RWPE1 (cell line): ENCODE results near the gene RAB3C.

Experiments used
- CTCF ChIA-PET: fragments of 350-600 bp; sonication (Branson Sonifier 250); formaldehyde crosslinking; extraction: SDS; loops from one replicate; lab custom pipeline; 2021; lab: Yijun Ruan, JAX
- POLR2A ChIA-PET: fragments of 400-600 bp; formaldehyde crosslinking; extraction: SDS; loops from one replicate; lab custom pipeline; 2020; ENCODE audit warnings: antibody characterized with exemption; ENCODE audit not compliant: low non-redundant PET; lab: Yijun Ruan, JAX
- DNase-seq: peaks from one replicate; pipeline ENCODE4 v3.0.0; 2012; ENCODE audit warnings: low spot score
- H3K27ac ChIP-seq: fragments of 450-650 bp; 2 replicates; pipeline ENCODE4 v1.5.1; 2017
- CTCF ChIP-seq: fragments of 450-650 bp; conservative IDR thresholded peaks from 2 replicates; pipeline ENCODE4 v1.5.1; 2017; ENCODE audit warnings: low read depth, mild to moderate bottlenecking

The RAB3C gene

GRCh38 chr5:58767104-58767503, 184.2 kb downstream of the RAB3C start:
- no peak overlapping the region for H3K27ac ChIP-seq
- CTCF ChIA-PET: interaction anchor here (1.2 kb wide), 1 partner anchor 22 kb away, joined by 3 read pairs; no protein-coding TSS in a partner anchor
- POLR2A ChIA-PET: no interaction called here
- DNase-seq: no peak
- no peak for TF ChIP-seq CTCF

DNA sequence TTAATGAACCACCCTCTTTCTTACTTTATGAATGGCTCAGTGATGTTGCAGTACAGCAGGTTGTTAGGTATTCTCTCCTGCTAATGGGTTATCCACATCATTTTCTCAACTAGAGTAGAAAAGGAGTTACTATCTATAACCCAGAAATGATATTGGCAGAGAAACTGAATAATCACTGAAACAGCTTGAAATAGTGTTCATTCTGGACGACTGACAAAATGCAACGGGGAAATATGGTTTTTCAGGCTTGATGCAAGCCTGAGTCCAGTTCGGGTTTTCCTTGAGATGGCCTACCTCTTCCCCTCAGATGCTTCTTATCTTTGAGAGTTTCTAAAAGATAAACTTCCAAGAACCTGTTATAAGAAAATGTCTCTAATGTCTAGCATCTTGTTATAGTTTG, 187.3 kb downstream of the RAB3C start:
- H3K27ac ChIP-seq: no peak overlapping the region
- ChIA-PET CTCF (interaction anchor here (0.6 kb wide), 1 partner anchor 1734 kb away, joined by 3 read pairs; no protein-coding TSS in a partner anchor), POLR2A (no interaction called here)
- DNase-seq: no peak
- no peak for TF ChIP-seq CTCF

DNA sequence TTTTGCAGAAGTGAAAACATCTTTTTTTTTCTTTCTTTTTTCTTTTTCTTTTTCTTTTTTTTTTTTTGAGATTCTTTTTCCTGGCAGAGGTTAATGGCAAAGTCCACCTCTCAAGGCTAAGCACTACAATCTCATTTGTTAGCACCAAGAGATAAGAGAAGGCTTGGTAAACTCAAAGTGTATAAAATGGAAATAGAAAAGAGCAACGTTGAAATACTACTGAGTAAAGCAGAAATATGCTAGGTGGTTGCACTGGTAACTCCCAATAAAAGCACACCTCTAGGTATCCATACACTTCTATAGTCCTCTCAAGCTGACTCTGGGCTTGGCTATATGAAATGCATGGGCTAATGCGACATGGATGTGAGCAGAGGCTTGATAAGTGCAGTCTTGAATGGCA, 188.9 kb downstream of the RAB3C start:
- no peak for DNase-seq
- H3K27ac ChIP-seq: no peak overlapping the region
- CTCF ChIA-PET: no interaction called here
- no peak for TF ChIP-seq CTCF
- POLR2A ChIA-PET: no interaction called here

GRCh38 chr5:58773744-58774441, 191.0 kb downstream of the RAB3C start:
- DNase-seq: no peak
- POLR2A ChIA-PET: no interaction called here
- CTCF ChIA-PET: interaction anchor here (0.8 kb wide), 1 partner anchor 12 kb away, joined by 5 read pairs; no protein-coding TSS in a partner anchor
- no peak for TF ChIP-seq CTCF
- H3K27ac ChIP-seq: no peak overlapping the region

DNA sequence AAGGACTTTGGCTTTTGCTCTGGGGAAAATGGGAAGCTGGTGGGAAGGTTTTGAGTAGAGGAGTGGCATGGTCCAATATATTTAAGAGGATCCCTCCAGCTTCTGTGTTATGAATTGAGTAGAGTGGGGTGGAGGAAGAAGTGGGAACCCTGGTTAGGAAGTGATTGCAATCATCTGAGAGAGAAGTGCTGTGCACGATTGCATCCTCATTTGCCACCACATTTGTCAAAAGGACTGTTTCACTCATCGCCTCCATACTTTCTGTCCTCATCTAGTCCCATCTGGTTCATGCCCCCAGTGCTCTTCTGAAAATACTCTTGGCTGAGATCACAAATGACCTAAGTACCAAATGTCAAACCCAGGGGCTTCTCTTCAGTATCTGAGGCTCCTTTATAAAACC, 192.1 kb downstream of the RAB3C start:
- CTCF ChIA-PET: interaction anchor here (0.5 to 0.8 kb wide), 2 partner anchors 11 to 254 kb away, joined by 5 read pairs; no protein-coding TSS in a partner anchor
- no peak for TF ChIP-seq CTCF

GRCh38 chr5:58775701-58776262, 192.9 kb downstream of the RAB3C start:
- TF ChIP-seq CTCF: no peak
- no peak overlapping the region for H3K27ac ChIP-seq
- DNase-seq: no peak
- ChIA-PET POLR2A (no interaction called here), CTCF (no interaction called here)

More for the DNA sequence above, 192.1 kb downstream of the RAB3C start:
- POLR2A ChIA-PET: no interaction called here
- DNase-seq: no peak
- no peak overlapping the region for H3K27ac ChIP-seq
